Frontal cortex (tissue), 4 donors: ENCODE data around the gene CALR3. TPM values are rescaled to one million over a fixed set of nuclear protein-coding genes. Genes with fewer than 3 reads are reported as not detected.
"Not testable (repeated sequence)": the region's sequence is repeated elsewhere in the genome, so short reads cannot be mapped to it uniquely, and the experiment has no call there.

Experiments used
- DNase-seq, 2 donors: peaks; one replicate each; pipeline ENCODE4 v3.0.0; 2012; ENCODE audit warnings: low spot score in 2 of 2
- FAIRE-seq: peaks from 2 replicates; lab custom pipeline; 2012; peaks lifted over from hg19 to GRCh38; lab: Jason Lieb, UNC
- total RNA-seq: library from RNA; depleted of rRNA; stranded (reverse); fragments of >200 nt; gene quantifications from one replicate; pipeline ENCODE4 v1.2.3, GENCODE V29; 2014
- donor health status: control.
- donor health status: control.
- donor health status: control.

Gene CALR3
- total RNA-seq, 1 donor from 2014 or later: not detected

- DNase-seq (no peak), FAIRE-seq (no peak)
Observed at GRCh38 chr19:16461630-16462051, 34.3 kb downstream of the CALR3 start.

DNA sequence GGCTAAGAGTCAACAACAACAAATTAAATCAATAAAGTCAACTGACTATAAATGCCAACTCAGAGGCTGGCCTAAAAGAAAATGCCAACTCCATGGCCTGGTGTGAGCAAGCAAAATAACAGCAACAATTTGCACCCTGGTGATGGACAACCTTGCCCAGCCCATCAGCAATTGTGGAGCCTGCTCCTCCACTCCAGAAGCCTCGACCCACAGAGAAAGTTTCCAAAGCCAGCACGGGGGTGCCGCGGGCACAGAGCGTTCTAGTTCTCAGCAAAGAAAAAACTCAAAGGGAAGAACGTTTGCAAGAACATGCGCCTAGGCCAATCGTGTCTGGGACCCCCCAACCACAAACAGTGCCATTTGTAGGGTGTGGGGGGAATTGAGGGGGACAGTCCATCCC lies 35.5 kb downstream of the CALR3 start:
- no peak for FAIRE-seq
- no peak for DNase-seq

DNA sequence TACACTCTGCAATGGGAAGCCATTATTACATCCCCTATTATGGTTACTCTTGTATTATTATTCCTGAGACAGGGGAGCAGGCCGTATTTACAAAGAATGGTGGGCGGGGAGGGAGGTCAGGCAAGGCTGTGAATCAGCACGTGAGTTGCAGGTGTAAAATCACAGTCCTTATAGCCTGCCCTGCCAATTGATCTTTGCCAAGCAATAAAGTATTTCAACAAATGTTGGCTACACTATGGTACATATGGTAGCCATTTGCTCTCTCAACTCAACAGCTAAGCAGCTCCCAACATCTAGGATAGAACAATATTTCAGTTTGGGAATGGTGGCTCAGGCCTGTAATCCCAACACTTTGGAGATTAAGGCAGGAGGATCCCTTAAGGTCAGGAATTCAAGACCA lies 36.3 kb downstream of the CALR3 start:
- DNase-seq (no peak), FAIRE-seq (no peak)

DNA sequence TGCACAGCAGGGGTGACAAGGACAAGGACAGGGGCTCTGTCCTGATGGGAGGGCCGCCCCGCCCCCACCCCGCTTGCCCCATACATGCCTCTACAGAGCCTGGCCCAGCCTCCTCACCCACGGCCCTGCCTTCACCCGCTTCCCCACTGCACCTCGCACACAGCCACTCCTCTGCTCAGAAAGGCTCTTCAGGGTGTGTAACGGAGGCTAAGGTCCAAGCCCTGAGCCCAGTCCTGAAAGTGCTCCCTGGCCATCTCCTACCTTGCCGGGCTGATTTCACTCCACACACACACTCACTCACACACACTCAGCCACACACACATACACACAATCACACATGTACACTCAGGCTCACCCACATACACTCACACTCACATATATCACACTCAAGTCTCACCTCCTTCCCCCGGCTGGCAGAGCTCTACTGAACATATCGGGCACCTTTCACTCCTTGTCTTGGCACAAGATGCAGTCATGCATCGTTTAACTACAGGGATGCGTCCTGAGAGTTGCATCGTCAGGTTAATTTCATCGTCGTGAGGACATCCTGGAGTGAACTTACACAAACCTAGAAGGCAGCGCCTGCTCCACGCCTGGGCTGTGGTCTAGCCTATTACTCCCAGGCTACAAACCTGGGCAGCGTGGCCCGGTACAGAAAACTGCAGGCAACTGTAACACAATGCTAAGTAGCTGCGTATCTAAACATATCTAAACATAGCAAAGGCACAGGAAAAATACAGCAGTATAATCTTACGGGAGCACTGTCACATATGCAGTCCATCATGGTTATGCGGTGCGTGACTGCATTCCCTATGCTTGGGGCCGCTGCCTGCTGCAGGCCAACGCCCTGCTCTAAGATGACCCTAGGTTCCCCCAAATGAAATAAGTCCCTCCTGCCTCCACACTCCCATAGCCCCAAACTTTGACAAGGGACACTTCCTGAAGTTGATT lies 37.3 kb downstream of the CALR3 start:
- DNase-seq: no peak
- no peak for FAIRE-seq

GRCh38 chr19:16457954-16458331 lies 38.0 kb downstream of the CALR3 start:
- DNase-seq (no peak), FAIRE-seq (no peak)

DNA sequence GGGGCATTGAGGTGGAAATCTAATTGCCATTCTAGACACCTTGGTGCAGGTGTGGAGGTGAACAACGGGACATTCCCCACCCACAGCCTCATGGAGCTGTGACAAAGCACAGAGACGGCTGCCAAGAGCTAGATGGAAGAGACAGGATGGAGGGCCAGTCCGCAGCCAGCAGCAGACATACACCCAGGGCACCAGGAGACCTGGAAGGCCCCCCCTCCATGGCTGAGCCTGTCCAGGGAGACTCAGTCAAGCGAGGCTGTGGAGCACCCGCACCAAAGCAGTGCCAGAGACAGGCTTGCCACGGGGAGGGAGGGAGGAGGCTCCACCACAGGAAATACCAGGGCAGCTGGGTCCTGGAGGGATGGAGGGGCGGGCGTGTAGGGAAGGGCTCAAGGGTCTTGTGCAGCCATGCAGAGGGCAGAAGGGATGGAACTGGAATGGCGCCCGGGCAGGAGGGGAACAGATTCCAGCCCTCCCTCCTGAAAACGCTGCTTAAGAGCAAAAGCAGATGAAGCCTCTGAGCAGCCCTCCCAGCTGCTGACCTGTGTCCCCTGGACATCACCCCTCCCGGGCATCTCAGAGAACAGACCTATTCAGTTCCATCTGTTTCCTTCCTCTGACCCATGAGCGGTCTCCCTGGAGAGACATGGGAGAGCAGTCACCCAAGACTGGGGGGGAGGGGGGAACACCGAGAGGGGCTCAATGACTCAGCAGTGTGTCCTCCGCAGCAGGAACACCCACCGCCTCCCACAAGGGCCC lies 38.6 kb downstream of the CALR3 start:
- DNase-seq: no peak
- no peak for FAIRE-seq

DNA sequence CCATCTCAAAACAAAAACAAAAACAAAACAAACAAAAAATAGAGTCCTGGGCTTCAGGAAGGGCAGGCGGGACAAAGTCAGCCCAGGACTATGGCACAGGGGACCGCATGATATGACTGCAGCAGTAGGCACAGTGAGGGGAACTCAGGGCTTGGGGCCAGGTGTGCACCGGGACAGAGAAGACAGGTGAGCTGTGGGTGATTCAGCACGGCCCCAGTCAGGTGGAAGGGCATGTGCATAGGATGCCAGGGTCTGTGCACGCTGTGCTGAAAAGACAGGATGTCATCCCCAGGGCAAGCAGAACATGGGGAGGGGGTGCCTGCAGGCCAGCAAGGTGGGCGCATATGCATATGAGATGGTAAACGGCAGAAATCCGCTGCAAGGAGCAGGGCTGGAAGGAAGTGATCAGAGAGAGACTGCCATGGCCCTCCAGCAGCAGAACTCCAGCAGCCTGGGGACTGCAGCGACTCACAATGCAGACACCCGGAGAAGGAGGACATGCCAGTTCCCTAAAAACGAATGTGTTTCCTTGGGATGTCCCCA lies 39.2 kb downstream of the CALR3 start:
- DNase-seq (no peak), FAIRE-seq (no peak)

DNA sequence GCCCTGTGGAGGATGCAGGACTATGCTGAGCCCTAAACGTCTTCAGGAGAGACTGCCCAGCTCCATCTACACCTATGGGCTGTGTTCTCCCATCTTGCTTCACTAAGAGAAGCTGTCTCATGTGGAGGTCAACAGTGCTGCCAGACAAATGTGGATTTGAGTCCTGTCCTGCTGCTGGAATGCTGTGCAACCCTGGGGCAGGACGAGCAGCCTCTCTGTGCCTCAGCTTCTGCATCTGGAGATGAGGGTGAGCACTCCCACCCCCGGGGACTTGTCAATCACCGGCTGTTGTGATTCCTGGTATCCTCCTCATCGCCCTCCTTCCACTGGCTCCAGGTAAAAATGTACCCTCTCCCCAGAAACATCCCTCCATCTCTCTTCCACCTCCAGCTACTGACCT lies 40.5 kb downstream of the CALR3 start:
- no peak for FAIRE-seq
- no peak for DNase-seq

- no peak for DNase-seq
- FAIRE-seq: no peak
Observed at GRCh38 chr19:16454351-16454918, 41.5 kb downstream of the CALR3 start.

DNA sequence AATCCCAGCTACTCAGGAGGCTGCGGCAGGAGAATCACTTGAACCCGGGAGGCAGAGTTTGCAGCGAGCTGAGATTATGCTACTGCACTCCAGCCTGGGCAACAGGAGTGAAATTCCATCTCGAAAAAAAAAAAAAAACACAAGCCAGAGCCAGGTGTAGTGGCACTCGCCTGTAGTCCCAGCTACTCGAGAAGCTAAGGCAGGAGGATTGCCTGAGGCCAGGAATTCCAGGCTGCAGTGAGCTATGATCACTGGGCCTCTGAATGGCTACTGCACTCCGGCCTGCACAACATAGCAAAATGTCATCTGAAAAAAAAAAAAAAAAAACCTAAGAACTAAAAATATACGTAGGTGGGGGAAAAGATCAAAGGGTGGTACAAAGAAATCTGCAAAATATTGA lies 43.6 kb downstream of the CALR3 start:
- FAIRE-seq: no peak
- DNase-seq: no peak

DNA sequence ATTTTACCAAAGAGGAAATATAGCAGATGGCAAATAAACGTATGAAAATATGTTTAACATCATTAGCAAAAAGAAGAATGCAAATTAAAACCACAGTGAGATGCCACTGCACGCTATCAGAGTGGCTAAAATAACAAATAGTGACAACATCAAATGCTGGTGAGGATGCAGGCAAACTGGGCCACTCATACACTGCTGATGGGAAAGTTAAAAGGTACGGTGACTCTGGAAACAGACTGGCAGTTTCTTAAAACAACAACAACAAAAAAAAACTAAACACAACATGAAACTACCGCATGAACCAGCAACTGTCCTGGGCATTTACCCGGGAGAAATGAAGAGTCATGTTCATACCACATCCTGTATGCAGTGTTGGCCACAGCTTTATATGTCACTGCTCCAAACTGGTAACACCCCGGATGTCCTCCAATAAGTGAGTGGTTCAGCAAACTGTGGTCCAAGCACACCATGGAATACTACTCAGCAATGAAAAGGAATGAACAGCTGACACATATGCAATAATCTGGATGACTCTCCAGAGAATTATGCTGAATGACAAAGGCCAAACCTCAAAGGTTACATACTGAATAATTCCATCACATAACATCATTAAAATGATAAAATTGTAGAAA lies 46.5 kb downstream of the CALR3 start:
- no peak for DNase-seq
- no peak for FAIRE-seq

DNA sequence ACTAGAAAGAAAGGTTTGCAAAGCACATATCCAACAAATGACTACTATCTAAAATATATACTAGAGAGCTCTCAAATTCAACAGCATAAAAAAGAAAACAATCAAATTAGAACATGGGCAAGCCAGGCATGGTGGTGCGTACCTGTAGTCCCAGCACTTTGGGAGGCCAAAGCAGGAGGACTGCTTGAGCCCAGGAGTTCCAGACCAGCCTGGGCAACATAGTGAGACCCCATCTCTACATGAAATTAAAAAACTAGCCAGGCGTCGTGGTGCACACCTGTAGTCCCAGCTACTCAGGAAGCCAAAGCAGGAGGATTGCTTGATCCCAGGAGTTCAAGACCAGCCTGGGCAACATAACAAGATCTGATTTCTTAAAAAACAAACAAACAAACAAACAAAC lies 47.1 kb downstream of the CALR3 start:
- FAIRE-seq, DNase-seq: not testable (repeated sequence)

GRCh38 chr19:16446724-16447368 lies 49.1 kb downstream of the CALR3 start:
- FAIRE-seq (no peak), DNase-seq (no peak)

DNA sequence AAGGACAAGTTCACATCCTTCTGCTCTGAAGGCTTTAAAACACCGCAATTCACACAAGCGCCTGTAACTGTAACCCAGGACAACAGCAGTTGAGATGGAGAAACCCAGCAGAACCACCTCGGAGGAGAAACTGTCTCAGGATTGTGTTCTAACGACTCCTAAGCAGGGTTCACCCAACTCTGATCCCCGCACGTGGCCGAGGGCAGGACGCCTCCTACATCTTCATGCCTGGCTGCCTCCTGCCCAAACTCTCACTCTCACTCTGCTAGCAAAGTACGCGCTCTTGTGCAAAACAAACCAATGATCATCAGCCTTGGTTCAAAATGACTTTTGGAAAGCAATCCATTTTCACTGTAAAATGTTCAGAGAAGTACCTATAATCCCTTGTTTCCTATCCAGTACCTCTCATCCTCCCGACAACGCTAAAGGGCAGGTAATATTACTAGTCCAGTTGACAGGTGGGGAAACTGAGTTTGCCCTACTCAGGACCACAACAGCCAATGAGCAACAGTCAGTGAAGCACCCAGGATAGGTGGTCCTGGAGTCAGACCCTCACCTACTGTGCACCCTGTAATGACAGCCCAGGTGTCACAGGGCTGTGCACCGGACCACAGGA lies 49.8 kb downstream of the CALR3 start:
- DNase-seq (no peak), FAIRE-seq (no peak)

DNA sequence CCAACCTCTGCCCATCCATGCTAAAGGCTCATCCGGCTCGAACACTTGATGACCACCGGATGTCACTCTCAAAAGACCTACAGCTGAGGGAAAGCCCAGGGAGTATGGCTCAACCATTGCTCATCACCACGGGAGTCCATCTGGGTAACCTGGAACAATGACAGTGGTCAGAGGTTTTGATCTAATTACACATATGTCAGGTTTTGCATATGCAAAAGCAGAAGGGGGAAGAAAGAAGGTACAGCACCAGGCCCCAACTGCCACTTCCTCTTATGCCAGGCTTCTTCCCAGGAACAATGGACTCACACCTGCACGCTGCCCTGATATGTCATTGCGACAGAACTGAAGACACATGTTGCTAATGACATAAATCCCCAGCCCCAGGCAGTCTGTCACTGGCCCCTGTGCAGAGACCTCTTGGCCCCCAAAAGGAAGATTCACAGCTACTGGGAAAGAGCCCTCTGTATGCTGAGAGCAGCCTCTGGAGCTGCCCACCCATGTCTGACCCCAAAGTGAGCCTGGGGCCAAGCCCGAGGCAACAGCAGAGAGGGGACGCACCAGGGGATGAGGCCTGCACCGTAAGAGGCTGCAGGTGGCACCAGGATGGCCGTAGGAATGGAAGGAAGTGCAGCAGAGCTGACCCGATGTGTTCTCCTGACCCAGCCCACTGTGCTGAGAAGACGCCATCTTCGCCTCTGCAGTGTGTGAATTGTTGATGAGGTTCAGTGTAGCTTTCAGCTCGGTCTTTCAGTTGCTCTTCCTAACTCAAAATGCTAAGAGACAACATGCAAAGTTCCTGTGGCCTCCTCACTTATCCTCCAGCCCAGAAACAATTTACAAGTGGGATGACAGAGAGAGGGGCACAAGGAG lies 50.5 kb downstream of the CALR3 start:
- no peak for FAIRE-seq
- no peak for DNase-seq

DNA sequence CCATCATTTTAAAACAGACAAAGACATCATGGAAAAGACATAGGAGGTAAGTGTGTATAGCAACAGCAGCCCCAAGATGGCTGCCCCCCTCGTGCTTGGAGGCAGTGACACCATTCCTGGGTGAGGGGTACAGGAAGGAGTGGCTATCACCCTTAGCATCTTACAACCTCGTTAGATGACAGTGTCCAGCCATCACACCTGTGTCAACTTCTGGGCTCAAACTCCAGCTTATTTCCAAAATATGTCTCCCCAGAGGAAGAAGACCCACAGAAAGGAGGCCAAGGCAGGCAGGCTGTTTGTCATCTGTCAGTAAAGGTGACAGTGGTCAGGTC lies 51.7 kb downstream of the CALR3 start:
- no peak for DNase-seq
- FAIRE-seq: no peak

DNA sequence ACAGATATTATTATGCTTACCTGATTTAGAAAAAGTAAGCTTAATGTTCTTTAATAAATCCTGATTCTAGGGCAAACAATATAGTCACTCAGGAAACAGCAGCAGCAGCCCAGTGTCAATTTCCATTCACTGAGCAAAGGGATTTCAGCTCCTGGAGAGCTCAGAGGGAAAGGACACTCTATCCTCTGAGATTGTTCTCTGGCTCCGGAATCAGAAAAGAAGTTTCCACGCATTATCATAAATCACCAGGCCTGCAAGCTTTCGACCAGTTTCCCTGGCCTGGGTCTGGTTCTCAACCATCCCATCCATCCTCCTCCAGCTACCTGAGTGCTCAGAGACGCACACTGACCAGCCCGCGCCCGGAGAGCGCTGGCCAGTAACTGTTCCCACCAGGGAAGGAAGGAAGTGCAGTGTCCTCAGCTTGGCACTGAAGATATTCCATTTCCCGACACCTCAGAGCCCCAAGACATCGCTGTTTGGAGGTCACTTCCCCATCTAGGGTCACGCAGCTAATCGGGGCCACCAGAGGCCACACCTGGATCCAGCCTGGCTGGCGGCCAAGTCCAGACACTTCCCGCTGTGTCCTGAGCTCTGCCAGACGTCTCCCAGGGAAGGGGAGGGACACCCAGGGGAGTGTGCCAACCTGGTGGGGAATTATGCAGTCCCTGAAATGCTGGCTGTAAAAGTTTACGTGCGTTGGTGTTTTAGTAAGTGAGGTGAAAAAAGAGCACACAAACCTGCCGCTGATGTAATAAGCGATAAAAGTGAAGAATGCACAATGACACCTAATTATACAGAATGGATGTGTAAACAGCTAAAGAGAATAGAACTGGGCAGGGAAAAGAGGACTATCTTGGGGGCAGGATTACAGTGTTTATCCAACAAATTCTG lies 53.3 kb downstream of the CALR3 start:
- FAIRE-seq: no peak

More for the DNA sequence above, 53.3 kb downstream of the CALR3 start:
- DNase-seq: no peak
